ENCODE measurements around the gene MAN2B2. TPM values are rescaled to one million over a fixed set of nuclear protein-coding genes. Genes with fewer than 3 reads are reported as not detected.

The MAN2B2 gene
- total RNA-seq, 2 experiments from 2014 or later = 36.1 to 36.7 TPM

DNA sequence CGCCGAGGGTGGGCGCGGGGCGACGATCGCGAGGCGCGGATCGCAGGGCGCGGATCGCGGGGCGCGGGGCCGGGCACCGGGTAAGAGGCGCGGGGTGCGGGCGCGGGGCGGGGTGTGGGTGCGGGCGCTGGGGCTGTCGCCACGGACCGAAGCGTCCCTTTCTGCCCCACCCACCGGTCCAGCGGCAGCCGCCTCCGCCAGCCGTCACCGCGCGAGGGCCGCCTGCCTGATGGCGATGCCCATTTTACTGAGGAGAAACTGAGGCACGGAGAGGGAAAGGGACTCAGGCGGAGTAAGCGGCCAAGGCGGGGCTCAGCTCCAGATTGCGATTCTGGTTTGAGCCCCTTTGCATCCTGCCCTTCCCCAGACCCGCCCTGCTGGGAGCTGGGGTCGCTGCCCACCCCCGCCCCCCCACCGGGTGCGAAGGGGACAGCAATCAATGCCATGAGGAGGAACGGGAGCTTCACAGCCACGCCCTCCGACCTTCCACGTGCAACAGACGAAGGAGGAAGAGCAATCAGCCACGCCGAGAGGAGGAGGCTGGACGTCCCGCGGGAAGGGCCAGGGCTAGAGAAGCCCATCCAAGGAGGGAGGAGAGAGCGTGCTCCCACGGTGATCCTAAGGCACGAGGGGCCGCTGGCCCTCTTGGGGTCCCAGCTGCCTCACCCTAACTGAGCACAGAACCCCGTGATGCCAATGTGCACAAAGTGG, 10.9 kb upstream of the MAN2B2 start:
- no peak overlapping the region for H3K27ac Mint-ChIP-seq
- H3K36me3 Mint-ChIP-seq (ENCODE audit: low read depth) = no peaks in the 10 kb centered on the region
- peaks cover 3% of the 10 kb centered on the region for H3K9me3 Mint-ChIP-seq
- H3K4me3 Mint-ChIP-seq = no peak overlapping the region
- peaks cover 16% of the 10 kb centered on the region for H3K4me1 Mint-ChIP-seq
- CTCF ChIA-PET = interaction anchor here (0.6 kb wide), 1 partner anchor 1309 kb away, joined by 4 read pairs; no protein-coding TSS in a partner anchor
- POLR2A ChIA-PET = no interaction called here
- H3K27me3 Mint-ChIP-seq = peaks cover 55% of the 10 kb centered on the region
- no peak for DNase-seq

- Mint-ChIP-seq H3K27me3 (peaks cover 45% of the 10 kb centered on the region), H3K4me1 (peaks cover 14% of the 10 kb centered on the region), H3K36me3 (ENCODE audit: low read depth) (no peaks in the 10 kb centered on the region), H3K27ac (no peak overlapping the region), H3K9me3 (peaks cover 3% of the 10 kb centered on the region), H3K4me3 (no peak overlapping the region)
- POLR2A ChIA-PET = no interaction called here
- no peak for DNase-seq
- CTCF ChIA-PET = no interaction called here
Observed at GRCh38 chr4:6565691-6566390, 9.1 kb upstream of the MAN2B2 start.

GRCh38 chr4:6566391-6567190, 8.4 kb upstream of the MAN2B2 start:
- H3K27me3 Mint-ChIP-seq = peaks cover 38% of the 10 kb centered on the region
- peaks cover 7% of the 10 kb centered on the region for H3K4me1 Mint-ChIP-seq
- H3K9me3 Mint-ChIP-seq = peaks cover 6% of the 10 kb centered on the region
- ChIA-PET POLR2A (no interaction called here), CTCF (no interaction called here)
- no peak for DNase-seq
- H3K4me3 Mint-ChIP-seq = no peak overlapping the region
- H3K36me3 Mint-ChIP-seq (ENCODE audit: low read depth) = no peaks in the 10 kb centered on the region
- no peak overlapping the region for H3K27ac Mint-ChIP-seq

GRCh38 chr4:6567218-6567617, 7.8 kb upstream of the MAN2B2 start:
- H3K4me1 Mint-ChIP-seq = peaks cover under 1% of the 10 kb centered on the region
- peaks cover 31% of the 10 kb centered on the region for H3K27me3 Mint-ChIP-seq
- H3K27ac Mint-ChIP-seq = no peak overlapping the region
- ChIA-PET CTCF (no interaction called here), POLR2A (no interaction called here)
- H3K36me3 Mint-ChIP-seq (ENCODE audit: low read depth) = no peaks in the 10 kb centered on the region
- peaks cover 6% of the 10 kb centered on the region for H3K9me3 Mint-ChIP-seq
- H3K4me3 Mint-ChIP-seq = no peak overlapping the region
- DNase-seq = no peak

- Mint-ChIP-seq H3K27me3 (peaks cover 25% of the 10 kb centered on the region), H3K36me3 (ENCODE audit: low read depth) (no peaks in the 10 kb centered on the region), H3K4me1 (no peaks in the 10 kb centered on the region), H3K4me3 (no peak overlapping the region), H3K9me3 (peaks cover 6% of the 10 kb centered on the region), H3K27ac (no peak overlapping the region)
- ChIA-PET CTCF (interaction anchor here (0.6 kb wide), 1 partner anchor 266 kb away, joined by 3 read pairs; no protein-coding TSS in a partner anchor), POLR2A (no interaction called here)
- no peak for DNase-seq
Observed at GRCh38 chr4:6568148-6568547, 6.8 kb upstream of the MAN2B2 start.

- Mint-ChIP-seq H3K4me1 (no peaks in the 10 kb centered on the region), H3K27me3 (peaks cover 25% of the 10 kb centered on the region), H3K36me3 (ENCODE audit: low read depth) (no peaks in the 10 kb centered on the region), H3K27ac (no peak overlapping the region), H3K4me3 (no peak overlapping the region), H3K9me3 (peaks cover 6% of the 10 kb centered on the region)
- ChIA-PET POLR2A (no interaction called here), CTCF (no interaction called here)
- DNase-seq = no peak
Observed at GRCh38 chr4:6568689-6569332, 6.2 kb upstream of the MAN2B2 start.

DNA sequence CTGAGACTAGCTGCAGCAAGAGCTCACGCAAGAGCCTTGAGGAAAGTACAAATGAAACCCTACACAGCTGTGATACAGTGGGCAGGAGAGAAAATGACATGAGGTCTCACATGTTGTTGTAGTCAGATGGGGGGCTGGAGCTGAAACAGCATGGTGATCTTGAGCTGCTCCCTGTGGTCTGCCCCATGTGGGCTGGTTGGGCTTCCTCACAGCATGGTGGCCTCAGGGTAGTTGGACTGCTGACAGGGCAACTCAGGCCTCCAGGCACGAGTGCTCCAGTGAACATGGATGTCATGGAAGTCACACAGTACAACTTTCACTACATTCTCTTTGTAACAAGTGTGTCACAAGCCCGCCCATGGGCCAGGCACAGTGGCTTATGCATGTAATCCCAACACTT, 3.4 kb upstream of the MAN2B2 start:
- Mint-ChIP-seq H3K27ac (no peak overlapping the region), H3K4me3 (no peak overlapping the region), H3K4me1 (peaks cover 11% of the 10 kb centered on the region), H3K27me3 (peaks cover 3% of the 10 kb centered on the region), H3K36me3 (ENCODE audit: low read depth) (no peaks in the 10 kb centered on the region), H3K9me3 (peaks cover 3% of the 10 kb centered on the region)
- no peak for DNase-seq
- CTCF ChIA-PET = no interaction called here
- POLR2A ChIA-PET = no interaction called here

- Mint-ChIP-seq H3K27ac (no peak overlapping the region), H3K4me3 (peak overlapping the region; percentile 85), H3K27me3 (no peaks in the 10 kb centered on the region), H3K9me3 (peaks cover 3% of the 10 kb centered on the region), H3K4me1 (peaks cover 12% of the 10 kb centered on the region), H3K36me3 (ENCODE audit: low read depth) (peaks cover 12% of the 10 kb centered on the region)
- POLR2A ChIA-PET = no interaction called here
- no peak for DNase-seq
- CTCF ChIA-PET = interaction anchor here (0.6 to 1.1 kb wide), 4 partner anchors 12 to 706 kb away, joined by 3 read pairs; no protein-coding TSS in a partner anchor
Observed at GRCh38 chr4:6573551-6573950, 1.4 kb upstream of the MAN2B2 start.

DNA sequence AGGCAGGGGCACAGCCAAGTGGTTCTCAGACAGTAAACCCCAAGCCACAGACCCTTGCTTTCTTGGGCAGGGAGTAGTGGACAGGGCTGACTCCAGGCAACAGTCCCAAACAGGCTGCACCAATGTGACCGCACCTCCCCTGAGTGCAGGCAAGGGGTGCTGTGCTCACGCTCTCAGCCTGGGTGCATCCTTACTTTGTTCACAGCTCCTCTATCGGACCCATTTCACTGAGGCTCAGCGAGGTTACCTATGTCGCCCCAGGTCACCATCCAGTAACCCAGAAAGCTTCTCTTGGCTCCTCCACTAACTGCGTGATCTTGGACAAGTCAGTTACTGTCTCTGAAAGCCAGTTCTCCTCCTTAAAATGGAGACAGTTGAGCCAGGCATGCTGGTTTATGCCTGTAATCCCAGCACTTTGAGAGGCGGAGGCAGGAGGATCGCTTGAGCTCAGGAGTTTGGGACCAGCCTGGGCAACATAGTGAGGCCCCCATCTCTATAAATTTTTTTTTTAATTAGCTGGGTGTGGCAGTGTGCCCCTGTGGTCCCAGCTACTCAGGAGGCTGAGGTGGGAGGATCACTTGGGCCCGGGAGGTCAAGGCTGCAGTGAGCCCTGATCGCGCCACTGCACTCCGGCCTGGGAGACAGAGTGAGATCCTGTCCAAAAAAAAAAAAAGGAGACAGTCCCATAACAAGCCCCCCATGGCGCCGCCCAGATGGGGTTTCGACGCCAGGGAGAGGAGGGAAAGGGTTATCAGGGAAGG, 823 bp upstream of the MAN2B2 start:
- CTCF ChIA-PET = interaction anchor here (0.9 to 1.8 kb wide), 6 partner anchors 11 to 144 kb away, joined by 3 to 6 read pairs (median 3); no protein-coding TSS in a partner anchor
- Mint-ChIP-seq H3K27ac (peak overlapping the region; percentile 85), H3K4me1 (peaks cover 12% of the 10 kb centered on the region), H3K4me3 (peak overlapping the region; percentile 85), H3K27me3 (no peaks in the 10 kb centered on the region), H3K9me3 (peaks cover 3% of the 10 kb centered on the region), H3K36me3 (ENCODE audit: low read depth) (peaks cover 15% of the 10 kb centered on the region)
- POLR2A ChIA-PET = no interaction called here
- no peak for DNase-seq

DNA sequence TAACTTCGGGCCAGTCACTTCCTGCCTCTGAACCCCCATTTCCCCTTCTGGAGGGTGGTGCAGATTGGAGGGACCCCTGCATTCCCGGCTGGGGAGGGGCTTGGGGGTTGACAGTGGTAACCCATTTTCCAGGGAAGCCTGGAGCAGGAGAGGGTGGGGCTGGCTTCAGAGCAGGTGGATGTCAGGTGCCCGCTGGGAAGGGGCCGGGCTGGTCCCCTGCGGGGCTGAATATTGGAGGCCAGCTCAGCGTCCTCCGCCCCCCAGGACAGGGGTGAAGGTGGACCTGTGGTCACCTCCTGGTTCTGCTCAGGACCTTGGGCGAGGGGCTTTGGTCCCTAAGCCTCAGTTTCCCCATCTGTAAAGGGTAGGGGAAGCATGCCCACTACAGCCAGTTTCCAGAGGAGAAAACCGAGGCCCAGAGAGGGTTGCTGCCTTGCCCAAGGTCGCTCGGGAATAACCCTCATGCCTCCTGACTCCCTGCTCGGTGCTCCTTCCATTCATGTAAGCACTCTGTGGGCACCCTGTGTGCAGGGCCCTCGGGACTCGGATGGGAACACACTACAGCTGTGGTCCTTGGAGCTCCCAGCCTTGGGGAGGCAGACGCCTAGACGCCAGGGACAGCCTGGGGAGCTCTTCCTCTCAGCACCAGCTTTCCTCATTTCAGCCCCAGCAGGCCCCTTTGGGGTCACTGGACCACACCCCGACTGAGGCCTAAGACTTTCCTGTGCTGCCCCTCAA, 683 bp downstream of the MAN2B2 start:
- Mint-ChIP-seq H3K9me3 (peaks cover 7% of the 10 kb centered on the region), H3K27ac (peak overlapping the region; percentile 90), H3K27me3 (no peaks in the 10 kb centered on the region), H3K36me3 (ENCODE audit: low read depth) (peaks cover 30% of the 10 kb centered on the region), H3K4me1 (peaks cover 14% of the 10 kb centered on the region), H3K4me3 (peak overlapping the region; percentile 82)
- ChIA-PET CTCF (interaction anchor here (0.6 to 1.8 kb wide), 5 partner anchors 14 to 316 kb away, joined by 3 to 6 read pairs (median 3); no protein-coding TSS in a partner anchor), POLR2A (no interaction called here)
- DNase-seq = no peak

DNA sequence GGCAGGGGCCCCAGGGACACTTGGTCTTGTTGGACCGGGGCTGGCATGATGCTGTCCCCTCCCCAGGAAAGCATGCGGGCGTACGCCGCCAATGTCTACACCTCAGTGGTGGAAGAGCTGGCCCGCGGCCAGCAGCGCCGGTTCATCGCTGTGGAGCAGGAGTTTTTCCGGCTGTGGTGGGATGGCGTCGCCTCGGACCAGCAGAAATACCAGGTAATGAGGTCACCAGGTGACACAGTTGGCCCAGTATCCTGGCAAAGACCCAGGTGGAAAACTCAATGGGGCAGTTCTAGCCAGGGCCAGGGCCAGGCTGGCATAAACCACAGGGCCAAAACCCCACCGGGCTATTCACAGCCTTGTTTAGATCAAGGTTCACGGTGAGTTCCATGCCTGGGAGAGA, 1.5 kb downstream of the MAN2B2 start:
- H3K27me3 Mint-ChIP-seq = no peaks in the 10 kb centered on the region
- DNase-seq = no peak
- no peak overlapping the region for H3K27ac Mint-ChIP-seq
- H3K36me3 Mint-ChIP-seq (ENCODE audit: low read depth) = peaks cover 39% of the 10 kb centered on the region
- H3K4me1 Mint-ChIP-seq = peaks cover 14% of the 10 kb centered on the region
- ChIA-PET POLR2A (interaction anchor here (0.6 kb wide), 1 partner anchor 99 kb away, joined by 4 read pairs; no protein-coding TSS in a partner anchor), CTCF (interaction anchor here (0.8 to 1.8 kb wide), 2 partner anchors 30 to 114 kb away, joined by 3 to 4 read pairs; no protein-coding TSS in a partner anchor)
- H3K4me3 Mint-ChIP-seq = peak overlapping the region; percentile 82
- peaks cover 4% of the 10 kb centered on the region for H3K9me3 Mint-ChIP-seq
